Neuronal stem cell (in vitro differentiated cells): ENCODE measurements around the gene PSMD3.

Experiments
- DNase-seq: peaks from one replicate; pipeline ENCODE4 v3.0.0-alpha.2; 2013; ENCODE audit warnings: low spot score
- H2AFZ ChIP-seq: one replicate; pipeline ENCODE4 v1.6.1; 2013; ENCODE audit warnings: mild to moderate bottlenecking, low read length, inconsistent platforms
- H2AK5ac ChIP-seq: 2 replicates; pipeline ENCODE4 v1.6.1; 2013; ENCODE audit warnings: low read depth, mild to moderate bottlenecking, inconsistent platforms, low read length, moderate library complexity, mixed read lengths
- H2BK120ac ChIP-seq: 2 replicates; pipeline ENCODE4 v1.6.1; 2013; ENCODE audit warnings: low read depth, mild to moderate bottlenecking, inconsistent platforms, low read length, moderate library complexity, mixed read lengths
- H2BK12ac ChIP-seq: one replicate; pipeline ENCODE4 v1.6.1; 2013; ENCODE audit warnings: low read length, inconsistent platforms
- H2BK15ac ChIP-seq: 2 replicates; pipeline ENCODE4 v1.6.1; 2013; ENCODE audit warnings: mild to moderate bottlenecking, low read length, inconsistent platforms, mixed read lengths
- H2BK5ac ChIP-seq: one replicate; pipeline ENCODE4 v1.6.1; 2013; ENCODE audit warnings: inconsistent platforms, mild to moderate bottlenecking, low read length, moderate library complexity
- H3K14ac ChIP-seq: one replicate; pipeline ENCODE4 v1.6.1; 2013; ENCODE audit warnings: low read length, inconsistent platforms
- H3K18ac ChIP-seq: 2 replicates; pipeline ENCODE4 v1.6.1; 2013; ENCODE audit warnings: low read length, inconsistent platforms
- H3K23ac ChIP-seq: 2 replicates; pipeline ENCODE4 v1.6.1; 2013; ENCODE audit warnings: low read depth, mild to moderate bottlenecking, mixed read lengths, low read length, inconsistent platforms; ENCODE audit not compliant: poor library complexity
- H3K27ac ChIP-seq: replicated peaks from 3 replicates; pipeline ENCODE4 v1.5.1; 2013; ENCODE audit warnings: low read length, inconsistent platforms
- H3K27me3 ChIP-seq, 3 experiments: 2 replicates each; pipeline ENCODE4 v1.6.1; 2013; ENCODE audit warnings: low read length in 3 of 3, mild to moderate bottlenecking in 2 of 3, inconsistent platforms in 1 of 3, low read depth in 1 of 3, mixed read lengths in 1 of 3, moderate library complexity in 1 of 3; ENCODE audit not compliant: control insufficient read depth in 3 of 3, insufficient read depth in 3 of 3
- H3K36me3 ChIP-seq, 2 donors: replicated peaks in 1 of 2; 2 replicates each; pipeline ENCODE4 v1.6.1; 2013; ENCODE audit warnings: low read length in 2 of 2; ENCODE audit not compliant: control insufficient read depth in 2 of 2, insufficient read depth in 2 of 2
- H3K4ac ChIP-seq: 2 replicates; pipeline ENCODE4 v1.6.1; 2013; ENCODE audit warnings: inconsistent platforms, mild to moderate bottlenecking, low read length, moderate library complexity
- H3K4me1 ChIP-seq, 2 donors: 1 replicate in 1 of 2; 2 replicates in 1 of 2; pipeline ENCODE4 v1.6.1; 2013; ENCODE audit warnings: low read length in 2 of 2, low read depth in 1 of 2; ENCODE audit not compliant: control insufficient read depth in 2 of 2, insufficient read depth in 1 of 2
- H3K4me2 ChIP-seq: one replicate; pipeline ENCODE4 v1.6.1; 2013; ENCODE audit warnings: mild to moderate bottlenecking, low read length, inconsistent platforms; ENCODE audit not compliant: insufficient read depth, poor library complexity, severe bottlenecking
- H3K4me3 ChIP-seq, 2 donors: 2 replicates each; pipeline ENCODE4 v1.5.1; 2013; ENCODE audit warnings: low read length in 2 of 2, mild to moderate bottlenecking in 2 of 2, inconsistent platforms in 1 of 2, moderate library complexity in 1 of 2
- H3K79me1 ChIP-seq: one replicate; pipeline ENCODE4 v1.6.1; 2013; ENCODE audit warnings: low read depth, mild to moderate bottlenecking, inconsistent platforms, low read length, moderate library complexity
- H3K9ac ChIP-seq: one replicate; pipeline ENCODE4 v1.6.1; 2013; ENCODE audit warnings: mild to moderate bottlenecking, low read depth, low read length, inconsistent platforms; ENCODE audit not compliant: poor library complexity
- H3K9me3 ChIP-seq, 2 donors: replicated peaks in 1 of 2; 2 replicates each; pipeline versions ENCODE3 to v1.6.1; 2013; ENCODE audit warnings: low read length in 2 of 2, mild to moderate bottlenecking in 2 of 2, inconsistent platforms in 1 of 2, low read depth in 1 of 2, mixed read lengths in 1 of 2, moderate library complexity in 1 of 2; ENCODE audit not compliant: control insufficient read depth in 2 of 2, insufficient read depth in 1 of 2
- H4K8ac ChIP-seq: one replicate; pipeline ENCODE4 v1.6.1; 2013; ENCODE audit warnings: low read depth, mild to moderate bottlenecking, inconsistent platforms, low read length, moderate library complexity
- H4K91ac ChIP-seq: one replicate; pipeline ENCODE4 v1.6.1; 2013; ENCODE audit warnings: low read length, low read depth, mild to moderate bottlenecking, inconsistent platforms; ENCODE audit not compliant: poor library complexity
- WGBS, 2 donors: extraction: QIAGEN DNeasy Blood & Tissue Kit; methylation state at CpG; one replicate each; pipeline ENCODE4 v1.1.7; 2013; ENCODE audit warnings: missing lambda C conversion rate in 2 of 2, mixed read lengths in 1 of 2; ENCODE audit not compliant: insufficient read length in 2 of 2, insufficient replicate concordance in 1 of 2; ENCODE audit errors: extremely low coverage in 2 of 2; 5-methylcytosine and 5-hydroxymethylcytosine counted together

PSMD3 gene

GRCh38 chr17:39968761-39969160, 11.8 kb upstream of the PSMD3 start:
- Histone ChIP-seq H3K36me3 (no peaks in the 10 kb centered on the region), H2BK15ac (no peak overlapping the region), H3K9ac (no peak overlapping the region), H3K14ac (no peak overlapping the region), H2AK5ac (no peak overlapping the region), H3K18ac (no peak overlapping the region), H3K23ac (no peak overlapping the region), H2AFZ (no peak overlapping the region), H3K27ac (no peak overlapping the region), H2BK5ac (no peak overlapping the region), H4K8ac (no peak overlapping the region), H3K27me3 (peaks cover 0 to 71% (median 0%) of the 10 kb centered on the region in 3 experiments), H3K79me1 (no peaks in the 10 kb centered on the region), H2BK12ac (no peak overlapping the region), H3K4me2 (no peak overlapping the region), H3K4ac (no peak overlapping the region), H3K9me3 (no peaks in the 10 kb centered on the region), H2BK120ac (no peak overlapping the region), H3K4me3 (no peak overlapping the region), H4K91ac (no peak overlapping the region), H3K4me1 (no peaks in the 10 kb centered on the region)
- DNase-seq: no peak
- WGBS, 2 donors: no CpG with 5 or more reads among the region's 2 CpGs

GRCh38 chr17:39969375-39969774, 11.2 kb upstream of the PSMD3 start:
- no peak overlapping the region for H2BK12ac ChIP-seq
- WGBS, 2 donors: no CpG with 5 or more reads among the region's 6 CpGs

GRCh38 chr17:39970157-39970692, 10.4 kb upstream of the PSMD3 start:
- H3K18ac ChIP-seq: no peak overlapping the region
- no peak overlapping the region for H3K4ac ChIP-seq
- no peaks in the 10 kb centered on the region for H3K79me1 ChIP-seq
- H2BK15ac ChIP-seq: no peak overlapping the region
- H4K8ac ChIP-seq: no peak overlapping the region
- no peak overlapping the region for H3K4me3 ChIP-seq
- H3K4me1 ChIP-seq: no peaks in the 10 kb centered on the region
- DNase-seq: no peak
- H3K9ac ChIP-seq: no peak overlapping the region
- no peak overlapping the region for H2AK5ac ChIP-seq
- H3K27me3 ChIP-seq: peaks cover 0 to 78% (median 0%) of the 10 kb centered on the region in 3 experiments
- no peak overlapping the region for H3K14ac ChIP-seq
- H3K27ac ChIP-seq: no peak overlapping the region
- no peaks in the 10 kb centered on the region for H3K36me3 ChIP-seq
- H3K4me2 ChIP-seq: no peak overlapping the region
- H2BK5ac ChIP-seq: no peak overlapping the region
- H4K91ac ChIP-seq: no peak overlapping the region
- H2BK12ac ChIP-seq: no peak overlapping the region
- H3K23ac ChIP-seq: no peak overlapping the region
- no peak overlapping the region for H2BK120ac ChIP-seq
- no peaks in the 10 kb centered on the region for H3K9me3 ChIP-seq
- no peak overlapping the region for H2AFZ ChIP-seq
- WGBS, 2 donors: no CpG with 5 or more reads among the region's 7 CpGs

More at GRCh38 chr17:39969375-39969774, 11.2 kb upstream of the PSMD3 start:
- no peaks in the 10 kb centered on the region for H3K36me3 ChIP-seq
- H2BK15ac ChIP-seq: no peak overlapping the region
- no peak overlapping the region for H3K23ac ChIP-seq
- no peak overlapping the region for H3K9ac ChIP-seq
- H2BK120ac ChIP-seq: no peak overlapping the region
- H3K4ac ChIP-seq: no peak overlapping the region
- no peak overlapping the region for H3K14ac ChIP-seq
- H3K9me3 ChIP-seq: no peaks in the 10 kb centered on the region
- H2AK5ac ChIP-seq: no peak overlapping the region
- no peaks in the 10 kb centered on the region for H3K4me1 ChIP-seq
- H3K4me2 ChIP-seq: no peak overlapping the region
- no peak overlapping the region for H3K4me3 ChIP-seq
- no peaks in the 10 kb centered on the region for H3K79me1 ChIP-seq
- no peak overlapping the region for H4K91ac ChIP-seq
- H3K27me3 ChIP-seq: peaks cover 0 to 74% (median 0%) of the 10 kb centered on the region in 3 experiments
- no peak overlapping the region for H2AFZ ChIP-seq
- no peak overlapping the region for H2BK5ac ChIP-seq
- no peak overlapping the region for H3K27ac ChIP-seq
- DNase-seq: no peak
- H4K8ac ChIP-seq: no peak overlapping the region
- H3K18ac ChIP-seq: no peak overlapping the region

GRCh38 chr17:39971076-39971603, 9.5 kb upstream of the PSMD3 start:
- H2BK120ac ChIP-seq: no peak overlapping the region
- H3K4me2 ChIP-seq: no peak overlapping the region
- H3K14ac ChIP-seq: no peak overlapping the region
- H2BK15ac ChIP-seq: no peak overlapping the region
- H3K4me1 ChIP-seq: no peaks in the 10 kb centered on the region
- no peak overlapping the region for H3K4me3 ChIP-seq
- H3K27ac ChIP-seq: no peak overlapping the region
- no peak overlapping the region for H3K23ac ChIP-seq
- no peaks in the 10 kb centered on the region for H3K36me3 ChIP-seq
- no peak overlapping the region for H3K9ac ChIP-seq
- H4K91ac ChIP-seq: no peak overlapping the region
- peaks cover 0 to 80% (median 0%) of the 10 kb centered on the region in 3 experiments for H3K27me3 ChIP-seq
- DNase-seq: no peak
- H3K79me1 ChIP-seq: no peaks in the 10 kb centered on the region
- H4K8ac ChIP-seq: no peak overlapping the region
- no peak overlapping the region for H2BK12ac ChIP-seq
- H3K9me3 ChIP-seq: no peaks in the 10 kb centered on the region
- H2AK5ac ChIP-seq: no peak overlapping the region
- no peak overlapping the region for H2BK5ac ChIP-seq
- H2AFZ ChIP-seq: no peak overlapping the region
- WGBS, 2 donors: no CpG with 5 or more reads among the region's 4 CpGs
- no peak overlapping the region for H3K4ac ChIP-seq
- H3K18ac ChIP-seq: no peak overlapping the region
